GM23248 (cell line): ENCODE data around the gene CALCOCO2. TPM values are rescaled to one million over a fixed set of nuclear protein-coding genes. Genes with fewer than 3 reads are reported as not detected.

ENCODE experiments used
- DNase-seq: peaks from one replicate; pipeline ENCODE4 v3.0.0-alpha.2; 2015
- H2AFZ ChIP-seq: fragments of 200-600 bp; sonication (generic); 2 replicates; pipeline ENCODE4 v1.6.1; 2016; ENCODE audit warnings: antibody characterized with exemption
- H3F3A ChIP-seq: fragments of 200-600 bp; sonication (generic); 2 replicates; pipeline ENCODE4 v1.6.1; 2016; ENCODE audit warnings: mild to moderate bottlenecking, antibody characterized with exemption, mixed run types; ENCODE audit not compliant: insufficient read depth
- H3K27ac ChIP-seq: fragments of 200-600 bp; sonication (generic); 2 replicates; pipeline ENCODE4 v1.5.1; 2016; ENCODE audit warnings: mild to moderate bottlenecking
- H3K27me3 ChIP-seq: fragments of 200-600 bp; sonication (generic); replicated peaks from 2 replicates; pipeline ENCODE4 v1.6.1; 2016; ENCODE audit warnings: mild to moderate bottlenecking; ENCODE audit not compliant: insufficient read depth
- H3K36me3 ChIP-seq: fragments of 200-600 bp; sonication (generic); 2 replicates; pipeline ENCODE4 v1.6.1; 2016; ENCODE audit warnings: low read depth, mild to moderate bottlenecking
- H3K4me1 ChIP-seq: fragments of 200-600 bp; sonication (generic); 2 replicates; pipeline ENCODE4 v1.6.1; 2016; ENCODE audit warnings: mild to moderate bottlenecking; ENCODE audit not compliant: insufficient read depth
- H3K4me2 ChIP-seq: fragments of 200-600 bp; sonication (generic); one replicate; pipeline ENCODE4 v1.6.1; 2016; ENCODE audit warnings: mild to moderate bottlenecking; ENCODE audit not compliant: unreplicated experiment
- H3K4me3 ChIP-seq: fragments of 200-600 bp; sonication (generic); 2 replicates; pipeline ENCODE4 v1.5.1; 2016; ENCODE audit warnings: mild to moderate bottlenecking
- H3K79me2 ChIP-seq: fragments of 200-600 bp; sonication (generic); 2 replicates; pipeline ENCODE4 v1.6.1; 2016; ENCODE audit warnings: mild to moderate bottlenecking; ENCODE audit not compliant: insufficient read depth
- H3K9ac ChIP-seq: fragments of 200-600 bp; sonication (generic); 2 replicates; pipeline ENCODE4 v1.6.1; 2016; ENCODE audit warnings: mild to moderate bottlenecking
- H3K9me2 ChIP-seq: fragments of 200-600 bp; sonication (generic); 2 replicates; pipeline ENCODE4 v1.6.1; 2016; ENCODE audit warnings: mixed run types, mild to moderate bottlenecking, moderate library complexity; ENCODE audit not compliant: insufficient read depth
- H3K9me3 ChIP-seq: fragments of 200-600 bp; sonication (generic); one replicate; pipeline ENCODE4 v1.6.1; 2017; ENCODE audit warnings: low read depth
- H4K20me1 ChIP-seq: fragments of 200-600 bp; sonication (generic); 2 replicates; pipeline ENCODE4 v1.6.0; 2016; ENCODE audit not compliant: insufficient read depth
- EZH2 ChIP-seq: fragments of 200-600 bp; sonication (generic); IDR thresholded peaks from 2 replicates; pipeline ENCODE4 v1.6.1; 2018; ENCODE audit warnings: antibody characterized with exemption, mild to moderate bottlenecking; ENCODE audit not compliant: insufficient read depth, poor library complexity, severe bottlenecking
- EZH2phosphoT487 ChIP-seq: fragments of 200-600 bp; sonication (generic); IDR thresholded peaks from 2 replicates; pipeline ENCODE4 v1.6.1; 2018; ENCODE audit warnings: antibody characterized with exemption, moderate library complexity, mild to moderate bottlenecking, low read depth; ENCODE audit not compliant: insufficient read depth
- WGBS, 2 experiments: methylation state at CpG; one replicate each; pipeline ENCODE4 v1.1.6; 2015 to 2017; ENCODE audit warnings: low lambda C conversion rate in 2 of 2, low coverage in 1 of 2; ENCODE audit errors: missing lambda C conversion rate in 2 of 2; 5-methylcytosine and 5-hydroxymethylcytosine counted together
- in situ Hi-C: fragments of 300-500 bp; cut with MboI; formaldehyde crosslinking; loops from 2 replicates; pipeline ENCODE4 v1.15.0; 2020
- polyA plus RNA-seq: library from polyadenylated mRNA; unstranded; fragments of >200 nt; fragmentation: Nextera tagmentation; extraction: Ambion mirVana; gene quantifications from 2 replicates; pipeline ENCODE4 v1.2.1, GENCODE V29; 2016
- total RNA-seq: library from RNA; depleted of rRNA; stranded (reverse); fragments of >200 nt; shearing (Covaris generic); gene quantifications from 2 replicates; pipeline ENCODE4 v1.2.3, GENCODE V29; 2014

CALCOCO2 gene
- total and polyA plus RNA-seq, 2 experiments from 2014 or later, result 40.9 to 92.4 TPM

GRCh38 chr17:48908047-48908843 is 77.4 kb downstream of the CALCOCO2 start, which contains the start of gene UBE2Z:
Gene UBE2Z, plus strand, starts transcription at chr17:48908407. Its CDS starts 97 bp downstream, at chr17:48908504.
- in situ Hi-C loops, result no loop called here
- TF ChIP-seq EZH2phosphoT487 (no peak), EZH2 (no peak)
- Histone ChIP-seq H3K4me1 (peaks cover 49% of the 10 kb centered on the region), H3K27ac (peak within 1 kb of the TSS; percentile 99), H3K4me2 (peak within 1 kb of the TSS; percentile 95), H3K9me2 (no peaks in the 10 kb centered on the region), H3K4me3 (peak within 1 kb of the TSS; percentile 88), H3K9me3 (no peaks in the 10 kb centered on the region), H3K79me2 (peaks cover 59% of the 10 kb centered on the region), H3K27me3 (no peaks in the 10 kb centered on the region), H3K36me3 (peaks cover 11% of the 10 kb centered on the region; the same call in 1 of the 2 replicates), H3K9ac (peak within 1 kb of the TSS; percentile 98), H4K20me1 (0 out of 2 replicates have a peak, but pooled peaks cover 7% of the 10 kb centered on the region), H2AFZ (peak within 1 kb of the TSS; percentile 86), H3F3A (peaks cover 35% of the 10 kb centered on the region)
- peak; percentile 95 for DNase-seq
- 1% methylated on average over 21 to 62 of the region's 81 CpGs for WGBS, 2 experiments

- peaks cover 66% of the 10 kb centered on the region for H3K79me2 ChIP-seq
- 0 to 1% methylated on average over 7 to 36 of the region's 36 CpGs for WGBS, 2 experiments
- peak overlapping the region; percentile 83 for H3K4me2 ChIP-seq
- TF ChIP-seq EZH2phosphoT487 (no peak), EZH2 (no peak)
- no peaks in the 10 kb centered on the region for H3K9me2 ChIP-seq
- H4K20me1 ChIP-seq, result 0 out of 2 replicates have a peak, but pooled peaks cover 7% of the 10 kb centered on the region
- H3K9me3 ChIP-seq, result no peaks in the 10 kb centered on the region
- H3F3A ChIP-seq, result peaks cover 41% of the 10 kb centered on the region
- in situ Hi-C loops, result no loop called here
- peaks cover 56% of the 10 kb centered on the region for H3K4me1 ChIP-seq
- no peak overlapping the region for H2AFZ ChIP-seq
- H3K4me3 ChIP-seq, result peak overlapping the region; percentile 88
- peak; percentile 85 for DNase-seq
- peak overlapping the region; percentile 98 for H3K9ac ChIP-seq
- H3K27me3 ChIP-seq, result no peaks in the 10 kb centered on the region
- peaks cover 18% of the 10 kb centered on the region for H3K36me3 ChIP-seq
- peak overlapping the region; percentile 99 for H3K27ac ChIP-seq
These were observed 78.1 kb downstream of the CALCOCO2 start for GRCh38 chr17:48908853-48909394.

- 58 to 66% methylated on average over 4 of the region's 4 CpGs for WGBS, 2 experiments
- peak overlapping the region; percentile 98 for H3K9ac ChIP-seq
- no peaks in the 10 kb centered on the region for H3K9me3 ChIP-seq
- no peaks in the 10 kb centered on the region for H3K9me2 ChIP-seq
- peak overlapping the region; percentile 88 for H3K4me3 ChIP-seq
- in situ Hi-C loops, result no loop called here
- TF ChIP-seq EZH2phosphoT487 (no peak), EZH2 (no peak)
- peaks cover 26% of the 10 kb centered on the region for H3K36me3 ChIP-seq
- H3F3A ChIP-seq, result peaks cover 50% of the 10 kb centered on the region
- H3K27ac ChIP-seq, result peak overlapping the region; percentile 99
- H4K20me1 ChIP-seq, result 0 out of 2 replicates have a peak, but pooled peaks cover 7% of the 10 kb centered on the region
- no peak overlapping the region for H2AFZ ChIP-seq
- H3K4me2 ChIP-seq, result peak overlapping the region; percentile 83
- peaks cover 75% of the 10 kb centered on the region for H3K79me2 ChIP-seq
- peaks cover 60% of the 10 kb centered on the region for H3K4me1 ChIP-seq
- DNase-seq, result peak; percentile 35
- no peaks in the 10 kb centered on the region for H3K27me3 ChIP-seq
These were observed 78.9 kb downstream of the CALCOCO2 start for GRCh38 chr17:48909783-48910182.

- 0 out of 2 replicates have a peak overlapping the region, but pooled peaks have one; percentile 67 for H3K27ac ChIP-seq
- H3K4me2 ChIP-seq, result peak overlapping the region; percentile 83
- peaks cover 55% of the 10 kb centered on the region for H3F3A ChIP-seq
- in situ Hi-C loops, result no loop called here
- peak overlapping the region; percentile 88 for H3K4me3 ChIP-seq
- H3K9me2 ChIP-seq, result no peaks in the 10 kb centered on the region
- H4K20me1 ChIP-seq, result 0 out of 2 replicates have a peak, but pooled peaks cover 7% of the 10 kb centered on the region
- H3K9ac ChIP-seq, result peak overlapping the region; percentile 98
- WGBS, 2 experiments, result 98 to 100% methylated on average over 2 of the region's 2 CpGs
- H3K9me3 ChIP-seq, result no peaks in the 10 kb centered on the region
- TF ChIP-seq EZH2 (no peak), EZH2phosphoT487 (no peak)
- peaks cover 81% of the 10 kb centered on the region for H3K79me2 ChIP-seq
- no peak overlapping the region for H2AFZ ChIP-seq
- peaks cover 27% of the 10 kb centered on the region for H3K36me3 ChIP-seq
- H3K27me3 ChIP-seq, result no peaks in the 10 kb centered on the region
- no peak for DNase-seq
- peaks cover 66% of the 10 kb centered on the region for H3K4me1 ChIP-seq
These were observed 79.5 kb downstream of the CALCOCO2 start for GRCh38 chr17:48910370-48910769.
